HCT116 (cell line): Measurements from ENCODE around the gene ELFN1. TPM values are rescaled to one million over a fixed set of nuclear protein-coding genes. Genes with fewer than 3 reads are reported as not detected.

Experiments
- ATAC-seq: fragments of 200-7000 bp; cut with Tn5 transposase; 2 replicates; pipeline ENCODE4 v1.9.1; 2020; ENCODE audit warnings: mild to moderate bottlenecking, moderate library complexity
- BruUV-seq: library from RNA; stranded (reverse); fragments of 400-500 nt; replicated peaks from 2 replicates; lab custom pipeline; 2021; lab: Mats Ljungman, UMichigan
- CTCF ChIA-PET: fragments of 300-600 bp; sonication (Branson Sonifier 250); formaldehyde crosslinking; loops from one replicate; lab custom pipeline; 2021; ENCODE audit warnings: antibody characterized with exemption; lab: Charles Lee
- POLR2A ChIA-PET: fragments of 300-600, 350-600 bp; sonication (Branson Sonifier 250); formaldehyde crosslinking; loops from one replicate; lab custom pipeline; 2021; ENCODE audit warnings: antibody characterized with exemption; lab: Charles Lee
- RAD21 ChIA-PET, 2 experiments: fragments of 300-600 bp; sonication (Branson Sonifier 250); formaldehyde crosslinking; loops; one replicate each; lab custom pipeline; 2023; ENCODE audit warnings: low total read pairs in 2 of 2; ENCODE audit not compliant: uncharacterized antibody in 2 of 2, unreplicated experiment in 2 of 2, low non-redundant PET in 1 of 2; lab: Charles Lee
- DNase-seq: peaks from one replicate; pipeline ENCODE4 v3.0.0-alpha.2; 2010; ENCODE audit warnings: low read depth, low spot score
- H2AFZ ChIP-seq: fragments of 200-600 bp; shearing (Covaris generic), sonication (generic); 2 replicates; pipeline ENCODE4 v1.6.1; 2017; ENCODE audit warnings: low read depth, mixed run types, mixed read lengths, antibody characterized with exemption, low read length; ENCODE audit not compliant: poor library complexity, severe bottlenecking
- H3K27ac ChIP-seq: 2 replicates; pipeline ENCODE4 v1.5.1; 2012; ENCODE audit warnings: low read depth, low read length
- H3K27me3 ChIP-seq: fragments of 200-600 bp; sonication (generic); 2 replicates; pipeline ENCODE4 v1.6.1; 2016; ENCODE audit warnings: mixed run types, low read length, mixed read lengths; ENCODE audit not compliant: insufficient read depth
- H3K36me3 ChIP-seq, 2 experiments: fragments of 200-500 bp in 1 of 2; fragments of 200-600 bp in 1 of 2; sonication (Bioruptor generic) in 1 of 2; sonication (generic) in 1 of 2; 2 replicates each; pipeline versions ENCODE4 v1.5.1 to v1.6.1; 2014 to 2016; ENCODE audit warnings: low read length in 2 of 2, inconsistent platforms in 1 of 2, mixed read lengths in 1 of 2, mixed run types in 1 of 2; ENCODE audit not compliant: insufficient read depth in 2 of 2, control insufficient read depth in 1 of 2
- H3K4me1 ChIP-seq, 2 experiments: fragments of 200-600 bp in 1 of 2; sonication (generic) in 1 of 2; 2 replicates each; pipeline versions ENCODE4 v1.5.1 to v1.6.1; 2012 to 2017; ENCODE audit warnings: low read length in 2 of 2, inconsistent platforms in 1 of 2, mild to moderate bottlenecking in 1 of 2, mixed read lengths in 1 of 2, mixed run types in 1 of 2, moderate library complexity in 1 of 2; ENCODE audit not compliant: insufficient read depth in 2 of 2, control insufficient read depth in 1 of 2
- H3K4me2 ChIP-seq: fragments of 200-600 bp; sonication (generic); 2 replicates; pipeline ENCODE4 v1.6.1; 2017; ENCODE audit warnings: mixed run types, low read length, mixed read lengths
- H3K4me3 ChIP-seq, 2 experiments: fragments of 200-600 bp in 1 of 2; sonication (generic) in 1 of 2; replicated peaks in 1 of 2; 2 replicates each; pipeline ENCODE4 v1.5.1; 2011 to 2016; ENCODE audit warnings: low read length in 2 of 2, control low read depth in 1 of 2, low read depth in 1 of 2, mild to moderate bottlenecking in 1 of 2, mixed read lengths in 1 of 2, mixed run types in 1 of 2
- H3K79me2 ChIP-seq: fragments of 200-600 bp; sonication (generic); 2 replicates; pipeline ENCODE4 v1.6.1; 2017; ENCODE audit warnings: mild to moderate bottlenecking, mixed run types, low read length, moderate library complexity, mixed read lengths; ENCODE audit not compliant: insufficient read depth
- H3K9ac ChIP-seq: fragments of 200-600 bp; sonication (generic); 2 replicates; pipeline ENCODE4 v1.6.1; 2016; ENCODE audit warnings: low read length, mixed read lengths
- H3K9me2 ChIP-seq: fragments of 200-600 bp; sonication (generic), shearing (Covaris generic); 2 replicates; pipeline ENCODE4 v1.6.1; 2017; ENCODE audit warnings: mixed run types, mild to moderate bottlenecking, moderate library complexity; ENCODE audit not compliant: insufficient read depth
- H3K9me3 ChIP-seq, 2 experiments: fragments of 200-500 bp in 1 of 2; fragments of 200-600 bp in 1 of 2; sonication (Bioruptor generic) in 1 of 2; sonication (generic) in 1 of 2; 2 replicates each; pipeline ENCODE4 v1.6.1; 2014 to 2017; ENCODE audit warnings: low read length in 2 of 2, mixed read lengths in 2 of 2, inconsistent platforms in 1 of 2, low read depth in 1 of 2, mild to moderate bottlenecking in 1 of 2, mixed run types in 1 of 2, moderate library complexity in 1 of 2; ENCODE audit not compliant: control insufficient read depth in 1 of 2, insufficient read depth in 1 of 2
- H4K20me1 ChIP-seq: fragments of 200-600 bp; sonication (generic), shearing (Covaris generic); 2 replicates; pipeline ENCODE4 v1.6.1; 2017; ENCODE audit warnings: mixed run types, mild to moderate bottlenecking, moderate library complexity; ENCODE audit not compliant: insufficient read depth
- CBX3 ChIP-seq: IDR thresholded peaks from 2 replicates; pipeline ENCODE4 v1.6.1; 2012; ENCODE audit warnings: low read depth
- CEBPB ChIP-seq: IDR thresholded peaks from 2 replicates; pipeline ENCODE4 v1.6.1; 2012; ENCODE audit warnings: low read depth
- FOSL1 ChIP-seq: IDR thresholded peaks from 2 replicates; pipeline ENCODE4 v1.6.1; 2012; ENCODE audit warnings: low read depth
- YY1 ChIP-seq: IDR thresholded peaks from 2 replicates; pipeline ENCODE4 v1.6.1; 2011; ENCODE audit warnings: low read length, low read depth, moderate library complexity, mild to moderate bottlenecking; ENCODE audit not compliant: insufficient replicate concordance; ENCODE audit errors: extremely low read depth
- ZFX ChIP-seq: fragments of 450-650 bp; IDR thresholded peaks from 2 replicates; pipeline ENCODE4 v1.6.1; 2017
- ZNF274 ChIP-seq: fragments of 200-500 bp; sonication (Bioruptor generic); IDR thresholded peaks from 2 replicates; pipeline ENCODE4 v1.6.1; 2014; ENCODE audit warnings: mild to moderate bottlenecking, low read depth, low read length, inconsistent platforms
- intact Hi-C: fragments of 100-400 bp; cut with micrococcal nuclease; formaldehyde crosslinking; loops from 2 replicates; pipeline ENCODE4 v1.10.0; 2022
- total RNA-seq: library from RNA; stranded (reverse); gene quantifications from one replicate; pipeline ENCODE4 v1.2.1, GENCODE V29; 2021; ENCODE audit not compliant: unreplicated experiment
- TF ChIP-seq, protein P1 (sequence below), 3 experiments: fragments of 200-600 bp in 1 of 3; sonication (generic) in 1 of 3; IDR thresholded peaks in 2 of 3; conservative IDR thresholded peaks in 1 of 3; 2 replicates each; pipeline ENCODE4 v1.5.1; 2012 to 2017; ENCODE audit warnings: low read depth in 2 of 3, low read length in 2 of 3, antibody characterized with exemption in 1 of 3, borderline replicate concordance in 1 of 3, control low read depth in 1 of 3, mild to moderate bottlenecking in 1 of 3, mixed read lengths in 1 of 3, mixed run types in 1 of 3, moderate library complexity in 1 of 3; ENCODE audit not compliant: insufficient read depth in 1 of 3

The ELFN1 gene
- total RNA-seq, 1 experiment from 2014 or later = 4.4 TPM

DNA sequence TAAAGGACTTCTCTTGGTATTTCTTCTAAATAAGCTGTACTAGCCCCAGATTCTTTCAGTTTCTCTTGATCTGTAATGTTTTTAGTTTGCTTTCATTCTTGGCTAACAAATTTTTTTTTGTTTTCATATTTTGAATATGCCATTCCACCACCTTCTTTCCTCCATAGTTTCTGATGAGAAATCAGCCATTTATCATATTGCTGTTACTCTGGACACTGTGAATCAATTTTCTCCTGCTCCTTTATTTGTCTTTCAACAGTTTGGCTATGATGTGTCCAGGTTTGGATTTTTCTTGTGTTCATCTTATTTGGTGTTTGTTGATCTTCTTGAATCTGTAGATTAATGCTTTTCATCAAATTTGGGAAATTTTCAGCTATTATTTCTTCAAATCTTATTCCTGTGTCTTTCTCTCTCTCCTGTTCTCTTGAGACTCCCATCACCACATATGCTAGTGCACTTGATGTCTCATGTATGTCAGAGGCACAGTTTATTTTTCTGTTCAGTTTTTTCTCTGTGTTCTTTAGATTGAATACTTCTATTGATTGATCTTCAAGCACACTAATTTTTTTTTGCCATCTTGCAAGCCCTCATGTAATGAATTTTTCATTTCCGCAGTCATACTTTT, 15.0 kb downstream of the ELFN1 start:
- H2AFZ ChIP-seq = no peak overlapping the region
- intact Hi-C loops = no loop called here
- no peaks in the 10 kb centered on the region for H3K36me3 ChIP-seq
- H3K9me3 ChIP-seq = peaks cover 14 to 17% of the 10 kb centered on the region in 2 experiments; a peak in 3 of 4 replicates
- ChIA-PET POLR2A (no interaction called here), RAD21 (no interaction called here), CTCF (no interaction called here)
- H4K20me1 ChIP-seq = no peaks in the 10 kb centered on the region
- H3K9me2 ChIP-seq = no peaks in the 10 kb centered on the region
- H3K27ac ChIP-seq = no peak overlapping the region
- DNase-seq (no peak), ATAC-seq (no peak)
- TF ChIP-seq CBX3 (peak; percentile 57; the same call in 1 of the 2 replicates), FOSL1 (no peak), YY1 (no peak)
- H3K4me3 ChIP-seq = no peak overlapping the region
- H3K4me1 ChIP-seq = no peaks in the 10 kb centered on the region
- H3K27me3 ChIP-seq = peaks cover 2% of the 10 kb centered on the region; the same call in 1 of the 2 replicates
- BruUV-seq = no TSS peak
- H3K79me2 ChIP-seq = no peaks in the 10 kb centered on the region
- no peak overlapping the region for H3K4me2 ChIP-seq
- H3K9ac ChIP-seq = no peak overlapping the region

DNA sequence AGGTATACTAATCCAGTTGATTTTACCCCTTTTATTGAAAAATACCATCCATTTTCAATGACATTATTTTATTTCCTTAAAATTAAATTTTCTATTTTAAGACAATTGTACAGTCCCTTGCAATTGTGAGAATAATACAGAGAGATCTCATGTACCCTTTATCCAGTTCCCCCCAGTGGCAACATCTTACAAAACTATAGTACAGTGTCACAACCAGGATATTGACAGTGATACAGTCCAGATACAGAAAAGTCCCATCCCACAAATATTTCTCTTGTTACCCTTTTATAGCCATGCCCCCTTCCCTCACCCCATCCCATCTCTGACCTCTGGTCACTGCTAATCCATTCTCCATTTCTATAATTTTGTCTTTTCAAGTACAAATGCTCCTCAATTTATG, 18.5 kb downstream of the ELFN1 start:
- TF ChIP-seq ZFX (no peak), CEBPB (no peak), ZNF274 (no peak)
- TF ChIP-seq, protein P1, sequence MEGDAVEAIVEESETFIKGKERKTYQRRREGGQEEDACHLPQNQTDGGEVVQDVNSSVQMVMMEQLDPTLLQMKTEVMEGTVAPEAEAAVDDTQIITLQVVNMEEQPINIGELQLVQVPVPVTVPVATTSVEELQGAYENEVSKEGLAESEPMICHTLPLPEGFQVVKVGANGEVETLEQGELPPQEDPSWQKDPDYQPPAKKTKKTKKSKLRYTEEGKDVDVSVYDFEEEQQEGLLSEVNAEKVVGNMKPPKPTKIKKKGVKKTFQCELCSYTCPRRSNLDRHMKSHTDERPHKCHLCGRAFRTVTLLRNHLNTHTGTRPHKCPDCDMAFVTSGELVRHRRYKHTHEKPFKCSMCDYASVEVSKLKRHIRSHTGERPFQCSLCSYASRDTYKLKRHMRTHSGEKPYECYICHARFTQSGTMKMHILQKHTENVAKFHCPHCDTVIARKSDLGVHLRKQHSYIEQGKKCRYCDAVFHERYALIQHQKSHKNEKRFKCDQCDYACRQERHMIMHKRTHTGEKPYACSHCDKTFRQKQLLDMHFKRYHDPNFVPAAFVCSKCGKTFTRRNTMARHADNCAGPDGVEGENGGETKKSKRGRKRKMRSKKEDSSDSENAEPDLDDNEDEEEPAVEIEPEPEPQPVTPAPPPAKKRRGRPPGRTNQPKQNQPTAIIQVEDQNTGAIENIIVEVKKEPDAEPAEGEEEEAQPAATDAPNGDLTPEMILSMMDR (IDR thresholded peaks at IDR 0.05 in 2 of 3, conservative IDR thresholded peaks at IDR 0.05 in 1 of 3; ENCODE audit: borderline replicate concordance in 1 of 3, insufficient read depth in 1 of 3, low read depth in 2 of 3, low read length in 2 of 3) = no peak
- TF ChIP-seq, all 23 proteins: peak for 0
- Histone ChIP-seq H3K4me2 (no peak overlapping the region), H3K4me3 (no peak overlapping the region), H3K27me3 (peaks cover 2% of the 10 kb centered on the region; the same call in 1 of the 2 replicates), H4K20me1 (no peaks in the 10 kb centered on the region), H2AFZ (no peak overlapping the region), H3K4me1 (no peaks in the 10 kb centered on the region), H3K79me2 (no peaks in the 10 kb centered on the region), H3K9me2 (no peaks in the 10 kb centered on the region), H3K36me3 (no peaks in the 10 kb centered on the region), H3K27ac (no peak overlapping the region), H3K9ac (no peak overlapping the region), H3K9me3 (peaks cover 8 to 9% of the 10 kb centered on the region in 2 experiments; a peak in 2 of 4 replicates)
- DNase-seq = no peak
- ChIA-PET RAD21 (no interaction called here), CTCF (no interaction called here), POLR2A (no interaction called here)
- BruUV-seq = no TSS peak
- ATAC-seq = no peak
- intact Hi-C loops = no loop called here
